Tibial nerve (tissue), 4 donors: Measurements from ENCODE around the gene ERVFRD-1.

Source experiments
- CTCF ChIP-seq, 5 experiments: fragments of 200-600 bp in 3 of 5; fragments of 450-650 bp in 2 of 5; sonication (generic) in 3 of 5; IDR thresholded peaks; one replicate each; pipeline ENCODE4 v1.5.1; 2016 to 2019; ENCODE audit warnings: antibody characterized with exemption in 5 of 5, mild to moderate bottlenecking in 3 of 5, moderate library complexity in 2 of 5
- EP300 ChIP-seq, 2 donors: sonication (generic); formaldehyde crosslinking; IDR thresholded peaks; one replicate each; pipeline ENCODE4 v1.6.1; 2017; ENCODE audit warnings: antibody characterized with exemption in 2 of 2, mild to moderate bottlenecking in 1 of 2
- POLR2A ChIP-seq, 2 donors: fragments of 450-650 bp; IDR thresholded peaks; one replicate each; pipeline ENCODE4 v1.6.1; 2017; ENCODE audit warnings: antibody characterized with exemption in 2 of 2, mild to moderate bottlenecking in 2 of 2, moderate library complexity in 2 of 2

- TF ChIP-seq CTCF (IDR thresholded peaks at IDR 0.05) (no peak), POLR2A (IDR thresholded peaks at IDR 0.05) (no peak), EP300 (IDR thresholded peaks at IDR 0.05) (no peak)
These were observed 41.8 kb downstream of the ERVFRD-1 start for GRCh38 chr6:11069760-11070159.
